Activated T-helper 2 cell treated with anti-CD3 and anti-CD28 coated beads, Interferon-gamma antibody, Interleukin-2, Interleukin-4, amounts not matched to agents 10 μg/mL and 5 μg/mL and 100 μg/mL, durations not matched to agents 14 hours and 24 hours and 36 hours (primary cell): Measurements from ENCODE around the gene CINP. TPM values are rescaled to one million over a fixed set of nuclear protein-coding genes. Genes with fewer than 3 reads are reported as not detected.

Source experiments
- DNase-seq: peaks from one replicate; pipeline ENCODE4 v3.0.0; 2021; ENCODE audit warnings: low spot score
- H3K27ac Mint-ChIP-seq: one replicate; pipeline ENCODE4 v1.8.0; 2021; ENCODE audit warnings: mixed read lengths
- H3K27me3 Mint-ChIP-seq: one replicate; pipeline ENCODE4 v1.8.0; 2021; ENCODE audit warnings: low read depth, mixed read lengths
- H3K36me3 Mint-ChIP-seq: one replicate; pipeline ENCODE4 v1.8.0; 2021; ENCODE audit warnings: low read depth, mixed read lengths
- H3K4me1 Mint-ChIP-seq: one replicate; pipeline ENCODE4 v1.8.0; 2021; ENCODE audit warnings: low read depth, mixed read lengths
- H3K4me3 Mint-ChIP-seq: one replicate; pipeline ENCODE4 v1.8.0; 2021; ENCODE audit warnings: low read depth, mild to moderate bottlenecking, moderate library complexity, mixed read lengths
- H3K9me3 Mint-ChIP-seq: one replicate; pipeline ENCODE4 v1.8.0; 2021; ENCODE audit warnings: mixed read lengths
- intact Hi-C: fragments of 100-400 bp; cut with micrococcal nuclease; formaldehyde crosslinking; loops from one replicate; pipeline ENCODE4 v1.15.1; 2023
- total RNA-seq: library from RNA; stranded (reverse); gene quantifications from 2 replicates; pipeline ENCODE4 v1.2.3, GENCODE V29; 2022

Gene CINP
- total RNA-seq = 39.6 and 42.9 TPM in 2 replicates

GRCh38 chr14:102362545-102363181 lies at the start of gene CINP, which contains the start of gene TECPR2:
TSS of gene CINP (minus strand) at chr14:102362890. CDS start at chr14:102362851, 39 bp downstream.
TSS of gene TECPR2 (plus strand) at chr14:102362941. CDS start at chr14:102376722, 13,781 bp downstream.
- H3K4me3 Mint-ChIP-seq = peak within 1 kb of the TSS; percentile 90
- no peaks in the 10 kb centered on the region for H3K9me3 Mint-ChIP-seq
- H3K36me3 Mint-ChIP-seq = peaks cover 7% of the 10 kb centered on the region
- no peaks in the 10 kb centered on the region for H3K27me3 Mint-ChIP-seq
- peak; percentile 91 for DNase-seq
- intact Hi-C loops = loop anchor here (1.0 to 2.0 kb wide), 2 partner anchors 43 to 154 kb away; partner anchors contain the start of gene ZNF839
- peaks cover 22% of the 10 kb centered on the region for H3K4me1 Mint-ChIP-seq
- H3K27ac Mint-ChIP-seq = peak within 1 kb of the TSS; percentile 93

- Mint-ChIP-seq H3K36me3 (peaks cover 3% of the 10 kb centered on the region), H3K27ac (no peak overlapping the region), H3K9me3 (no peaks in the 10 kb centered on the region), H3K4me1 (peaks cover 2% of the 10 kb centered on the region), H3K4me3 (no peak overlapping the region), H3K27me3 (no peaks in the 10 kb centered on the region)
- DNase-seq = no peak
- intact Hi-C loops = no loop called here
These were observed 46.0 kb upstream of the CINP start for GRCh38 chr14:102408724-102409123.

GRCh38 chr14:102407258-102407657 lies 44.6 kb upstream of the CINP start:
- intact Hi-C loops = no loop called here
- H3K4me3 Mint-ChIP-seq = no peak overlapping the region
- H3K36me3 Mint-ChIP-seq = peaks cover 16% of the 10 kb centered on the region
- H3K27ac Mint-ChIP-seq = no peak overlapping the region
- peaks cover 14% of the 10 kb centered on the region for H3K9me3 Mint-ChIP-seq
- no peaks in the 10 kb centered on the region for H3K27me3 Mint-ChIP-seq
- peaks cover 2% of the 10 kb centered on the region for H3K4me1 Mint-ChIP-seq
- no peak for DNase-seq

GRCh38 chr14:102403028-102403427 lies 40.3 kb upstream of the CINP start:
- DNase-seq = no peak
- Mint-ChIP-seq H3K4me1 (no peaks in the 10 kb centered on the region), H3K4me3 (no peak overlapping the region), H3K27me3 (no peaks in the 10 kb centered on the region), H3K27ac (no peak overlapping the region), H3K9me3 (peaks cover 39% of the 10 kb centered on the region), H3K36me3 (peaks cover 26% of the 10 kb centered on the region)
- intact Hi-C loops = no loop called here

- Mint-ChIP-seq H3K4me3 (no peak overlapping the region), H3K27me3 (no peaks in the 10 kb centered on the region), H3K4me1 (peaks cover 11% of the 10 kb centered on the region), H3K27ac (no peak overlapping the region), H3K36me3 (peaks cover 38% of the 10 kb centered on the region), H3K9me3 (peaks cover 38% of the 10 kb centered on the region)
- intact Hi-C loops = no loop called here
- DNase-seq = no peak
These were observed 33.8 kb upstream of the CINP start for GRCh38 chr14:102396521-102396920.

- Mint-ChIP-seq H3K36me3 (peaks cover 38% of the 10 kb centered on the region), H3K4me1 (peaks cover 13% of the 10 kb centered on the region), H3K27ac (peak overlapping the region; percentile 23), H3K27me3 (no peaks in the 10 kb centered on the region), H3K4me3 (no peak overlapping the region), H3K9me3 (peaks cover 36% of the 10 kb centered on the region)
- no peak for DNase-seq
- intact Hi-C loops = no loop called here
These were observed 32.2 kb upstream of the CINP start for GRCh38 chr14:102394717-102395375.

GRCh38 chr14:102392506-102392905 lies 29.8 kb upstream of the CINP start:
- no peaks in the 10 kb centered on the region for H3K27me3 Mint-ChIP-seq
- H3K27ac Mint-ChIP-seq = no peak overlapping the region
- intact Hi-C loops = no loop called here
- peaks cover 28% of the 10 kb centered on the region for H3K36me3 Mint-ChIP-seq
- no peak overlapping the region for H3K4me3 Mint-ChIP-seq
- H3K4me1 Mint-ChIP-seq = peaks cover 13% of the 10 kb centered on the region
- DNase-seq = no peak
- H3K9me3 Mint-ChIP-seq = peaks cover 18% of the 10 kb centered on the region

- no peak overlapping the region for H3K27ac Mint-ChIP-seq
- H3K9me3 Mint-ChIP-seq = peaks cover 4% of the 10 kb centered on the region
- peaks cover 10% of the 10 kb centered on the region for H3K4me1 Mint-ChIP-seq
- no peak for DNase-seq
- peaks cover 12% of the 10 kb centered on the region for H3K36me3 Mint-ChIP-seq
- intact Hi-C loops = no loop called here
- no peak overlapping the region for H3K4me3 Mint-ChIP-seq
- H3K27me3 Mint-ChIP-seq = no peaks in the 10 kb centered on the region
These were observed 27.6 kb upstream of the CINP start for GRCh38 chr14:102390064-102390855.

- H3K9me3 Mint-ChIP-seq = peaks cover 4% of the 10 kb centered on the region
- H3K27ac Mint-ChIP-seq = no peak overlapping the region
- peaks cover 8% of the 10 kb centered on the region for H3K36me3 Mint-ChIP-seq
- no peak overlapping the region for H3K4me3 Mint-ChIP-seq
- H3K4me1 Mint-ChIP-seq = peaks cover 4% of the 10 kb centered on the region
- intact Hi-C loops = no loop called here
- no peaks in the 10 kb centered on the region for H3K27me3 Mint-ChIP-seq
- no peak for DNase-seq
These were observed 26.6 kb upstream of the CINP start for GRCh38 chr14:102389246-102389645.

GRCh38 chr14:102387086-102387485 lies 24.4 kb upstream of the CINP start:
- Mint-ChIP-seq H3K27me3 (no peaks in the 10 kb centered on the region), H3K9me3 (peaks cover 1% of the 10 kb centered on the region), H3K4me1 (peaks cover 2% of the 10 kb centered on the region), H3K4me3 (no peak overlapping the region), H3K27ac (no peak overlapping the region), H3K36me3 (peaks cover 4% of the 10 kb centered on the region)
- DNase-seq = no peak
- intact Hi-C loops = no loop called here

GRCh38 chr14:102378830-102379229 lies 16.1 kb upstream of the CINP start:
- peaks cover 16% of the 10 kb centered on the region for H3K36me3 Mint-ChIP-seq
- no peaks in the 10 kb centered on the region for H3K27me3 Mint-ChIP-seq
- H3K4me1 Mint-ChIP-seq = peaks cover 16% of the 10 kb centered on the region
- intact Hi-C loops = no loop called here
- H3K9me3 Mint-ChIP-seq = no peaks in the 10 kb centered on the region
- H3K4me3 Mint-ChIP-seq = no peak overlapping the region
- no peak for DNase-seq
- no peak overlapping the region for H3K27ac Mint-ChIP-seq

- intact Hi-C loops = no loop called here
- Mint-ChIP-seq H3K4me3 (no peak overlapping the region), H3K27ac (no peak overlapping the region), H3K4me1 (peaks cover 22% of the 10 kb centered on the region), H3K9me3 (no peaks in the 10 kb centered on the region), H3K36me3 (peaks cover 16% of the 10 kb centered on the region), H3K27me3 (no peaks in the 10 kb centered on the region)
- DNase-seq = no peak
These were observed 15.0 kb upstream of the CINP start for GRCh38 chr14:102377696-102378095.

GRCh38 chr14:102375119-102375518 lies 12.4 kb upstream of the CINP start:
- Mint-ChIP-seq H3K9me3 (no peaks in the 10 kb centered on the region), H3K4me3 (no peak overlapping the region), H3K27me3 (no peaks in the 10 kb centered on the region), H3K36me3 (peaks cover 10% of the 10 kb centered on the region), H3K27ac (peak overlapping the region; percentile 74), H3K4me1 (peaks cover 31% of the 10 kb centered on the region)
- DNase-seq = no peak
- intact Hi-C loops = no loop called here
